GM12874 (cell line): ENCODE data around the gene SEMA4C.

Experiments used
- CTCF ChIP-seq: IDR thresholded peaks from 2 replicates; pipeline ENCODE4 v1.5.1; 2011; ENCODE audit warnings: low read depth, mild to moderate bottlenecking, control low read depth, low read length, moderate library complexity; ENCODE audit not compliant: insufficient read depth

The SEMA4C gene

GRCh38 chr2:96913398-96914202, 43.7 kb upstream of the SEMA4C start:
- TF ChIP-seq CTCF = no peak

GRCh38 chr2:96913117-96913397, 43.2 kb upstream of the SEMA4C start:
- TF ChIP-seq CTCF = no peak

GRCh38 chr2:96912346-96913116, 42.7 kb upstream of the SEMA4C start:
- TF ChIP-seq CTCF = no peak

GRCh38 chr2:96909611-96910021, 39.7 kb upstream of the SEMA4C start:
- TF ChIP-seq CTCF = no peak

GRCh38 chr2:96907115-96908041, 37.5 kb upstream of the SEMA4C start:
- no peak for TF ChIP-seq CTCF

GRCh38 chr2:96906729-96907114, 36.8 kb upstream of the SEMA4C start:
- no peak for TF ChIP-seq CTCF

- no peak for TF ChIP-seq CTCF
These were observed 33.9 kb upstream of the SEMA4C start for GRCh38 chr2:96903815-96904214.
